HUES6 (cell line): ENCODE measurements around the gene EPB41L5.
"Not testable (repeated sequence)": the region's sequence is repeated elsewhere in the genome, so short reads cannot be mapped to it uniquely, and the experiment has no call there.

Source experiments
- H3K27ac ChIP-seq: 2 replicates; pipeline ENCODE4 v1.7.0; 2013; ENCODE audit warnings: low read depth, mild to moderate bottlenecking, low read length, inconsistent platforms
- H3K27me3 ChIP-seq: 2 replicates; pipeline ENCODE4 v1.6.1; 2013; ENCODE audit warnings: low read length; ENCODE audit not compliant: control insufficient read depth, insufficient read depth
- H3K36me3 ChIP-seq: 2 replicates; pipeline ENCODE4 v1.6.1; 2013; ENCODE audit warnings: low read length; ENCODE audit not compliant: control insufficient read depth, insufficient read depth
- H3K4me1 ChIP-seq: 2 replicates; pipeline ENCODE4 v1.6.1; 2013; ENCODE audit warnings: low read length; ENCODE audit not compliant: control insufficient read depth, insufficient read depth
- H3K4me3 ChIP-seq: 2 replicates; pipeline ENCODE4 v1.5.1; 2013; ENCODE audit warnings: low read depth, low read length
- H3K9ac ChIP-seq: one replicate; pipeline ENCODE4 v1.6.1; 2013; ENCODE audit warnings: mild to moderate bottlenecking, low read length
- H3K9me3 ChIP-seq: 2 replicates; pipeline ENCODE4 v1.6.1; 2013; ENCODE audit warnings: low read depth, low read length; ENCODE audit not compliant: control insufficient read depth, insufficient read depth

Gene EPB41L5

GRCh38 chr2:120199817-120200459 is 187.1 kb downstream of the EPB41L5 start:
- H3K9ac ChIP-seq, H3K36me3 ChIP-seq, H3K27me3 ChIP-seq, H3K27ac ChIP-seq, H3K4me3 ChIP-seq, H3K4me1 ChIP-seq: not testable (repeated sequence)
- H3K9me3 ChIP-seq = peaks cover 10% of the 10 kb centered on the region; the same call in 1 of the 2 replicates

GRCh38 chr2:120203251-120204021 is 190.6 kb downstream of the EPB41L5 start:
- no peaks in the 10 kb centered on the region for H3K36me3 ChIP-seq
- H3K4me1 ChIP-seq = peaks cover 5% of the 10 kb centered on the region; the same call in 1 of the 2 replicates
- no peak overlapping the region for H3K9ac ChIP-seq
- no peaks in the 10 kb centered on the region for H3K27me3 ChIP-seq
- H3K4me3 ChIP-seq = no peak overlapping the region
- H3K27ac ChIP-seq = no peak overlapping the region
- no peaks in the 10 kb centered on the region for H3K9me3 ChIP-seq

GRCh38 chr2:120204022-120204405 is 191.1 kb downstream of the EPB41L5 start:
- peaks cover 5% of the 10 kb centered on the region; the same call in 1 of the 2 replicates for H3K4me1 ChIP-seq
- no peak overlapping the region for H3K27ac ChIP-seq
- H3K36me3 ChIP-seq = no peaks in the 10 kb centered on the region
- no peaks in the 10 kb centered on the region for H3K27me3 ChIP-seq
- no peak overlapping the region for H3K4me3 ChIP-seq
- no peak overlapping the region for H3K9ac ChIP-seq
- no peaks in the 10 kb centered on the region for H3K9me3 ChIP-seq

GRCh38 chr2:120204417-120204816 is 191.5 kb downstream of the EPB41L5 start:
- Histone ChIP-seq H3K27me3 (no peaks in the 10 kb centered on the region), H3K4me1 (peaks cover 5% of the 10 kb centered on the region; the same call in 1 of the 2 replicates), H3K9ac (no peak overlapping the region), H3K27ac (no peak overlapping the region), H3K9me3 (no peaks in the 10 kb centered on the region), H3K4me3 (no peak overlapping the region), H3K36me3 (no peaks in the 10 kb centered on the region)

DNA sequence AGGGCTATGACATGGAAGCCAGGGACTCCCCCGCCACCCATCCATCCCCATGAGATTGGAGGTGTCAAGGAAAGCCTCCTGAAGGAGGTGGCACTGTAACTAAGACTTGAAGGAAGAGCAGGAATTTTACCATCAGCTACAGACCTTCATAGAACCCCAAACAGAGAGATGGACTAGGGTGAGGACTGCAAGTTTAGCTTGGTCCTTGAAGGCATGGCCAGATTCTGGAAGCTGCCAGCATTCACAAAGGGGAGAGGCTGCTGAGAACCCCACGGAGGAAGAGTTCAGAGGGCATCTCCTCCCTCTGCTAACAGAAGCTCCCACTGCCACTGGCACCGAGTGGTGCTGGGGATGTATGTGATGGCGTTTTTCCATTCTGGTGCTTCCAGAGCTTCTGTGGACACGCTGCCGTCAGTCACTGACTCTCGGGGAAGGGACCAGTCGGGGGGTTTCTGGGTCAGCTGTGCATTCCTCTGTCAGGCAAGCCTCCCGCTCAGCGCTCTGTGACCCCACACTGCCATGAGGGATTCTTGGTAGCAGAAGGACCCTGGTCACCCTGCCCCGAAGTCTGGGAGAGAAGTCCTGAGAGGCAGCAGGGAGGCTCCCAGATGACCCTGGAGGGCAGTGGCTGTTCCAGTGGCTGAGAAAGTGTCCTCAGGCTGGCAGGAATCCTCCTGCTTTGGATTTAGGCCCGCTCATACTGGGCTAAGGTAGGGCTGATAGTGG is 192.2 kb downstream of the EPB41L5 start:
- Histone ChIP-seq H3K4me1 (peaks cover 5% of the 10 kb centered on the region; the same call in 1 of the 2 replicates), H3K36me3 (no peaks in the 10 kb centered on the region), H3K27me3 (no peaks in the 10 kb centered on the region), H3K27ac (no peak overlapping the region), H3K4me3 (no peak overlapping the region), H3K9ac (no peak overlapping the region), H3K9me3 (no peaks in the 10 kb centered on the region)

DNA sequence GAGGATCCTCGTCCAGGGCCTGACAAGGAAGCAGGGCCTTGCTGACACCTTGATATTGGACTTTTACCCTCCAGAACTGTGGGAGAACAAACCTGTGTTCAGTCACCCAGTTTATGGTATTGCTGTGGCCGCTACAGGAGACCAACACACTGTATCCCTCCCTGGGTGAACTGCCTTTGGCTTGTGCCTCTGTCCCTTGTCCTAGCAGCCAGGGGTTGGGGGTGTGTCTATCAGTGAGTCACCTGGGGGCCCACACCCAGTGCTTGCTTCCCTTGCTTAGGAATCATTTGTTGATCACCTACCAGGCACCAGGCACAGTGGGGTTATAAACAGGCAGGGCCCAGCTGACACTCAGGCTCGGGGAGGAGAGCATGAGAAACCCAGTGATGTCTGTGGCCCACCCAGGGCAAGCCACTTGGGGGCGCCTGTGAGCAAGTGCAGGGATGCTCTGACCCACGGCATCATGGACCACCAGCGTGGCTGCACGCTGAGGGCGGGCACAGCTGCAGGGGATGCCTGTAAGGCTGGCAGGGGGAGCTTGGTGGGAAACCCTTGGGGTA is 193.2 kb downstream of the EPB41L5 start:
- Histone ChIP-seq H3K4me3 (no peak overlapping the region), H3K36me3 (no peaks in the 10 kb centered on the region), H3K9ac (no peak overlapping the region), H3K4me1 (peaks cover 5% of the 10 kb centered on the region; the same call in 1 of the 2 replicates), H3K9me3 (no peaks in the 10 kb centered on the region), H3K27ac (no peak overlapping the region), H3K27me3 (no peaks in the 10 kb centered on the region)

- peaks cover 5% of the 10 kb centered on the region; the same call in 1 of the 2 replicates for H3K4me1 ChIP-seq
These were observed 195.8 kb downstream of the EPB41L5 start for GRCh38 chr2:120208381-120209353.

GRCh38 chr2:120209427-120210269 is 196.8 kb downstream of the EPB41L5 start:
- no peak overlapping the region for H3K9ac ChIP-seq
- no peaks in the 10 kb centered on the region for H3K27me3 ChIP-seq
- H3K4me3 ChIP-seq = no peak overlapping the region
- H3K27ac ChIP-seq = no peak overlapping the region
- no peaks in the 10 kb centered on the region for H3K9me3 ChIP-seq
- H3K4me1 ChIP-seq = peaks cover 5% of the 10 kb centered on the region; the same call in 1 of the 2 replicates
- H3K36me3 ChIP-seq = no peaks in the 10 kb centered on the region

More at GRCh38 chr2:120208381-120209353, 195.8 kb downstream of the EPB41L5 start:
- Histone ChIP-seq H3K4me3 (no peak overlapping the region), H3K9ac (no peak overlapping the region), H3K9me3 (no peaks in the 10 kb centered on the region), H3K27ac (no peak overlapping the region), H3K27me3 (no peaks in the 10 kb centered on the region), H3K36me3 (no peaks in the 10 kb centered on the region)

DNA sequence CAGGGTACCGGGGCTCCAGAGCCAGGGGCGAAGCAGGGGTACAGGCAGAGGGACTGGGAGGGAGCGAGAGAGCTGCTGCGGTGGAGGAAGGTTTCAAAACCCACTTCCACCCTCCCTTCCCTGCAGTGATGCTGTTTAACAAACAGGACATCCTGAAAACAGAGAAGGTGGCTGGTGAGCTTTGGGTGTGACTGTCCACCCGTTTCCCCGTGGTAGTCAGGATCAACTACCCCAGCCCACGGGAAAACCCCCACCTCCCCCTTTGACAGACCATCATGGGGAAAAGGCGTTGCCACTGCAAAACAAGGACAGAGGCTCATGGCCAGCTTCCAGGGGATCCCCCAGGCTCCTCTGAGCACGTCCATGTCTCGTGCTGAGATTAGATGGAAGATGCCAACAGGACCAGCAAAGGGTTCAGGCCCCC is 197.4 kb downstream of the EPB41L5 start:
- no peak overlapping the region for H3K9ac ChIP-seq
- peaks cover 5% of the 10 kb centered on the region; the same call in 1 of the 2 replicates for H3K4me1 ChIP-seq
- H3K4me3 ChIP-seq = no peak overlapping the region
- no peaks in the 10 kb centered on the region for H3K9me3 ChIP-seq
- H3K27ac ChIP-seq = no peak overlapping the region
- H3K27me3 ChIP-seq = no peaks in the 10 kb centered on the region
- no peaks in the 10 kb centered on the region for H3K36me3 ChIP-seq
